Gastrocnemius medialis (tissue), 4 donors: Measurements from ENCODE around the gene MIF4GD. TPM values are rescaled to one million over a fixed set of nuclear protein-coding genes. Genes with fewer than 3 reads are reported as not detected.
"Not testable (repeated sequence)": the region's sequence is repeated elsewhere in the genome, so short reads cannot be mapped to it uniquely, and the experiment has no call there.

Experiments used
- ATAC-seq, 2 donors: fragments of 150-250 bp; one replicate each; pipeline ENCODE4 v1.9.1; 2016
- DNase-seq, 2 donors: peaks; one replicate each; pipeline ENCODE4 v3.0.0-alpha.2; 2019
- H3K27ac ChIP-seq, 4 donors: fragments of 200-600 bp; sonication (generic); 1 replicate in 1 of 4; 2 replicates in 3 of 4; pipeline ENCODE4 v1.5.1; 2016 to 2018; ENCODE audit warnings: mild to moderate bottlenecking in 2 of 4, moderate library complexity in 1 of 4
- H3K27me3 ChIP-seq, 3 donors: fragments of 200-600 bp; sonication (generic) in 2 of 3; 1 replicate in 1 of 3; 2 replicates in 2 of 3; pipeline versions ENCODE4 v1.5.1 to v1.6.0; 2016 to 2019; ENCODE audit warnings: mild to moderate bottlenecking in 1 of 3, moderate library complexity in 1 of 3
- H3K36me3 ChIP-seq, 2 donors: fragments of 200-600 bp; sonication (generic) in 1 of 2; one replicate each; pipeline ENCODE4 v1.5.1; 2017 to 2018
- H3K4me1 ChIP-seq, 2 donors: fragments of 200-600 bp; sonication (generic) in 1 of 2; one replicate each; pipeline ENCODE4 v1.5.1; 2016 to 2017; ENCODE audit warnings: mild to moderate bottlenecking in 2 of 2
- H3K4me3 ChIP-seq, 4 donors: fragments of 200-600 bp; sonication (generic) in 3 of 4; 1 replicate in 1 of 4; 2 replicates in 3 of 4; pipeline ENCODE4 v1.5.1; 2016 to 2019; ENCODE audit warnings: mild to moderate bottlenecking in 2 of 4
- H3K9me3 ChIP-seq, 3 donors: fragments of 200-600 bp; sonication (generic) in 2 of 3; 1 replicate in 1 of 3; 2 replicates in 2 of 3; pipeline ENCODE4 v1.5.1; 2016 to 2019
- CTCF ChIP-seq, 5 experiments: fragments of 450-650 bp in 3 of 5; fragments of 200-600 bp in 2 of 5; sonication (generic) in 2 of 5; IDR thresholded peaks in 4 of 5; conservative IDR thresholded peaks in 1 of 5; 1 replicate in 4 of 5; 2 replicates in 1 of 5; pipeline ENCODE4 v1.5.1; 2016 to 2019; ENCODE audit warnings: antibody characterized with exemption in 5 of 5, mild to moderate bottlenecking in 3 of 5, moderate library complexity in 3 of 5
- POLR2A ChIP-seq, 2 donors: fragments of 450-650 bp; IDR thresholded peaks; one replicate each; pipeline ENCODE4 v1.6.1; 2017; ENCODE audit warnings: antibody characterized with exemption in 2 of 2, mild to moderate bottlenecking in 2 of 2, moderate library complexity in 2 of 2
- in situ Hi-C, 4 donors: fragments of 200-750 bp; cut with MboI; loops; one replicate each; pipeline versions ENCODE4 v1.15.0 to v1.8.0; 2017; ENCODE audit warnings: low sequenced_read_pairs in 4 of 4
- intact Hi-C: fragments of 100-400 bp; cut with DNase I; formaldehyde crosslinking; loops from one replicate; pipeline ENCODE4 v1.15.1; 2023; ENCODE audit warnings: low total_unique reads
- total RNA-seq, 4 donors: library from RNA; depleted of rRNA; stranded (reverse); fragments of >200 nt; gene quantifications; one replicate each; pipeline versions ENCODE4 v1.1.0 to v1.2.3, GENCODE V29; 2016

The MIF4GD gene
- total RNA-seq, 4 donors from 2014 or later: 50.5 to 96.1 (median 72.4) TPM

- no peaks in the 10 kb centered on the region for H3K9me3 ChIP-seq
- DNase-seq (no peak), ATAC-seq (no peak)
- TF ChIP-seq POLR2A (IDR thresholded peaks at IDR 0.05): no peak
- no peak for TF ChIP-seq CTCF (IDR thresholded peaks at IDR 0.05 in 4 of 5, conservative IDR thresholded peaks at IDR 0.05 in 1 of 5)
- in situ Hi-C loops (loop anchor here in 3 of 4 donors (25.0 kb wide), 1 partner anchor 237 kb away; the partner anchor contains the start of gene LLGL2 (in 3 of the 3)), intact Hi-C loops (no loop called here)
- no peak overlapping the region for H3K27ac ChIP-seq
- H3K4me1 ChIP-seq: no peaks in the 10 kb centered on the region
- H3K36me3 ChIP-seq: no peaks in the 10 kb centered on the region
- H3K4me3 ChIP-seq: no peak overlapping the region
- no peaks in the 10 kb centered on the region for H3K27me3 ChIP-seq
Measured at GRCh38 chr17:75300280-75300679, 29.2 kb upstream of the MIF4GD start.

- intact Hi-C loops: loop anchor here (10.0 kb wide), 1 partner anchor 219 kb away; the partner anchor contains the start of genes CASKIN2 and TSEN54
- Histone ChIP-seq H3K36me3 (no peaks in the 10 kb centered on the region), H3K27ac (peak overlapping the region in 2 of 4 donors; percentile 3 to 41), H3K4me3 (no peak overlapping the region), H3K9me3 (no peaks in the 10 kb centered on the region), H3K4me1 (no peaks in the 10 kb centered on the region), H3K27me3 (no peaks in the 10 kb centered on the region)
- in situ Hi-C loops: no loop called here
- TF ChIP-seq POLR2A (IDR thresholded peaks at IDR 0.05): no peak
- TF ChIP-seq CTCF (IDR thresholded peaks at IDR 0.05 in 4 of 5, conservative IDR thresholded peaks at IDR 0.05 in 1 of 5): no peak
- no peak for DNase-seq
- ATAC-seq: no peak
Measured at GRCh38 chr17:75295201-75296158, 24.4 kb upstream of the MIF4GD start.

- H3K4me1 ChIP-seq, H3K4me3 ChIP-seq, ATAC-seq, H3K27me3 ChIP-seq, H3K27ac ChIP-seq, in situ Hi-C loops, H3K36me3 ChIP-seq, H3K9me3 ChIP-seq, DNase-seq: not testable (repeated sequence)
- intact Hi-C loops: loop anchor here (10.0 kb wide), 1 partner anchor 222 kb away; the partner anchor contains the start of genes CASKIN2 and TSEN54
Measured at GRCh38 chr17:75292810-75293448, 21.9 kb upstream of the MIF4GD start.

- Histone ChIP-seq H3K27me3 (no peaks in the 10 kb centered on the region), H3K4me1 (peaks cover 8 to 9% of the 10 kb centered on the region in 2 donors), H3K27ac (peak overlapping the region; percentile 88 to 96 (median 94)), H3K4me3 (peak overlapping the region; percentile 84 to 92 (median 86)), H3K36me3 (peaks cover 0 to 13% of the 10 kb centered on the region in 2 donors), H3K9me3 (no peaks in the 10 kb centered on the region)
- intact Hi-C loops: loop anchor here (1.0 to 10.0 kb wide), 3 partner anchors 19 to 225 kb away; partner anchors contain the start of genes CASKIN2, GRB2, MIF4GD and TSEN54
- TF ChIP-seq CTCF (IDR thresholded peaks at IDR 0.05 in 4 of 5, conservative IDR thresholded peaks at IDR 0.05 in 1 of 5): no peak
- TF ChIP-seq POLR2A (IDR thresholded peaks at IDR 0.05): no peak
- ATAC-seq (peak; percentile 34 to 57), DNase-seq (peak; percentile 35 to 67)
- in situ Hi-C loops: no loop called here
Measured at GRCh38 chr17:75289832-75290337, 18.9 kb upstream of the MIF4GD start.
